PFSK-1 (cell line): ENCODE data around the gene MOSMO.

Source experiments
- FOXP2 ChIP-seq: optimal IDR thresholded peaks from 2 replicates; pipeline ENCODE3; 2011; ENCODE audit warnings: borderline replicate concordance, control low read depth, inconsistent platforms; ENCODE audit not compliant: insufficient read depth; ENCODE audit errors: extremely low read length, extremely low read depth
- POLR2AphosphoS5 ChIP-seq: IDR thresholded peaks from 2 replicates; pipeline ENCODE4 v1.6.1; 2012; ENCODE audit warnings: low read depth, mild to moderate bottlenecking, control low read depth, low read length, moderate library complexity
- SIN3A ChIP-seq: IDR thresholded peaks from 2 replicates; pipeline ENCODE4 v1.6.1; 2012; ENCODE audit warnings: mild to moderate bottlenecking, low read length, moderate library complexity, borderline replicate concordance; ENCODE audit not compliant: insufficient read depth
- TAF1 ChIP-seq: IDR thresholded peaks from 2 replicates; pipeline ENCODE4 v1.6.1; 2012; ENCODE audit warnings: low read length, control low read depth, borderline replicate concordance; ENCODE audit not compliant: insufficient read depth
- TF ChIP-seq, protein P1 (sequence below), 2 experiments: IDR thresholded peaks; 2 replicates each; pipeline versions ENCODE4 v1.6.1 to v1.8.0; 2011 to 2012; ENCODE audit warnings: low read depth in 2 of 2, low read length in 2 of 2, control low read depth in 1 of 2, inconsistent platforms in 1 of 2, mild to moderate bottlenecking in 1 of 2, moderate library complexity in 1 of 2; ENCODE audit not compliant: insufficient read depth in 1 of 2

The MOSMO gene

DNA sequence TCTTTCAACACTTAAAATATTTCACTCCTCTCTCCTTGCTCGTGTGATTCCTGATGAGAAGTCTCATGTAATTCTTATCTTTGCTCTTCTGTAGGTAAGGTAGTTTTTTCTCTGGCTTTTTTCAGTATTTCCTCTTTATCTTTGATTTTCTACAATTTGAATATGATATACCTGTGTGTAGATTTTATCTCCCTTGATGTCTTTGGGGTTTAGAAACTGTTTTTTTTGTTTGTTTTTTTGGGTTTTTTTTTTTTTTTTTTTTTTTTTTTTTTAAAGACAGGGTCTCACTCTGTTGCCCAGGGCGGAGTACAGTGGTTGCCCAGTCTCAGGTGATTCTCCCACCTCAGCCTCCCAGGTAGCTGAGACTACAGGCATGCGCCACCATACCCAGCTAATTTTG, 26.6 kb downstream of the MOSMO start:
- TF ChIP-seq, protein P1, sequence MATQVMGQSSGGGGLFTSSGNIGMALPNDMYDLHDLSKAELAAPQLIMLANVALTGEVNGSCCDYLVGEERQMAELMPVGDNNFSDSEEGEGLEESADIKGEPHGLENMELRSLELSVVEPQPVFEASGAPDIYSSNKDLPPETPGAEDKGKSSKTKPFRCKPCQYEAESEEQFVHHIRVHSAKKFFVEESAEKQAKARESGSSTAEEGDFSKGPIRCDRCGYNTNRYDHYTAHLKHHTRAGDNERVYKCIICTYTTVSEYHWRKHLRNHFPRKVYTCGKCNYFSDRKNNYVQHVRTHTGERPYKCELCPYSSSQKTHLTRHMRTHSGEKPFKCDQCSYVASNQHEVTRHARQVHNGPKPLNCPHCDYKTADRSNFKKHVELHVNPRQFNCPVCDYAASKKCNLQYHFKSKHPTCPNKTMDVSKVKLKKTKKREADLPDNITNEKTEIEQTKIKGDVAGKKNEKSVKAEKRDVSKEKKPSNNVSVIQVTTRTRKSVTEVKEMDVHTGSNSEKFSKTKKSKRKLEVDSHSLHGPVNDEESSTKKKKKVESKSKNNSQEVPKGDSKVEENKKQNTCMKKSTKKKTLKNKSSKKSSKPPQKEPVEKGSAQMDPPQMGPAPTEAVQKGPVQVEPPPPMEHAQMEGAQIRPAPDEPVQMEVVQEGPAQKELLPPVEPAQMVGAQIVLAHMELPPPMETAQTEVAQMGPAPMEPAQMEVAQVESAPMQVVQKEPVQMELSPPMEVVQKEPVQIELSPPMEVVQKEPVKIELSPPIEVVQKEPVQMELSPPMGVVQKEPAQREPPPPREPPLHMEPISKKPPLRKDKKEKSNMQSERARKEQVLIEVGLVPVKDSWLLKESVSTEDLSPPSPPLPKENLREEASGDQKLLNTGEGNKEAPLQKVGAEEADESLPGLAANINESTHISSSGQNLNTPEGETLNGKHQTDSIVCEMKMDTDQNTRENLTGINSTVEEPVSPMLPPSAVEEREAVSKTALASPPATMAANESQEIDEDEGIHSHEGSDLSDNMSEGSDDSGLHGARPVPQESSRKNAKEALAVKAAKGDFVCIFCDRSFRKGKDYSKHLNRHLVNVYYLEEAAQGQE (IDR thresholded peaks at IDR 0.05; ENCODE audit: insufficient read depth in 1 of 2, low read depth in 2 of 2, low read length in 2 of 2): no peak
- TF ChIP-seq SIN3A: no peak
- TF ChIP-seq FOXP2: no peak
- no peak for TF ChIP-seq POLR2AphosphoS5
- TF ChIP-seq TAF1: no peak

DNA sequence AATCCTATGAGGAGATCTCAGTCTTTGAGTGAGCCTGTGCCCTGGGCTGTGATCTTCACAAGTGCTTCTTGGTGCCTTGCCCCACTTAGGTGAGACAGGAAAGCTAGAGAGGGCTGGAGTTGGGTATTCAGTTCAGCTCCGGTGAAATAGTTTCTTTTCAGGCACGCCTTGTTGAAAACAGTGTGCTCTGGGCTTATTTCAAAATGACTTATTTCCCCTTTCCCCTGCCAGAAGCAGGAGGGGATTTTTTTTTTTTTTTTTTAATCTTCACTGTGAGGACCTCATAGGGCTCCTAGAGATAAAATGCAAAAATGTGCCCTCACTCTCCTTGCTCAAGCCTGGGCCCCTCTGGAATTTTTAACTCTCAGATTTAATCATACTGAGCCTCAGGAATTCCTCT, 27.2 kb downstream of the MOSMO start:
- TF ChIP-seq TAF1: no peak
- no peak for TF ChIP-seq FOXP2
- no peak for TF ChIP-seq POLR2AphosphoS5
- TF ChIP-seq, protein P1 (IDR thresholded peaks at IDR 0.05; ENCODE audit: insufficient read depth in 1 of 2, low read depth in 2 of 2, low read length in 2 of 2): no peak
- no peak for TF ChIP-seq SIN3A

DNA sequence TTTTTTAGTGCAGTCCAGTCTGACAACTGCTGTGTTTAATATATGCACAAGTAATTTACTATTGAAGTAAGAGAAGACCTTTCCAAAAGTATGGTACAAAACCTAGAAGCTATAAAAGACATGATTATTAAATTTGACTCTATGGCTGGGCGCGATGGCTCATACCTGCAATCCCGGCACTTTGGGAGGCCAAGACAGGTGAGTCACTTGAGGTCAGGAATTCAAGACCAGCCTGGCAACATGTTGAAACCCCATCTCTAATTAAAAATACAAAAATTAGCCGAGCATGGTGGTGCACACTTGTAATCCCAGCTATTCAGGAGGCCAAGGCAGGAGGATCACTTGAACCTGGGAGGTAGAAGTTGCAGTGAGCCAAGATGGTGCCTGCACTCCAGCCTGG, 43.1 kb downstream of the MOSMO start:
- TF ChIP-seq TAF1 (no peak), SIN3A (no peak), POLR2AphosphoS5 (no peak), FOXP2 (no peak)
- TF ChIP-seq, protein P1 (IDR thresholded peaks at IDR 0.05; ENCODE audit: insufficient read depth in 1 of 2, low read depth in 2 of 2, low read length in 2 of 2): no peak

DNA sequence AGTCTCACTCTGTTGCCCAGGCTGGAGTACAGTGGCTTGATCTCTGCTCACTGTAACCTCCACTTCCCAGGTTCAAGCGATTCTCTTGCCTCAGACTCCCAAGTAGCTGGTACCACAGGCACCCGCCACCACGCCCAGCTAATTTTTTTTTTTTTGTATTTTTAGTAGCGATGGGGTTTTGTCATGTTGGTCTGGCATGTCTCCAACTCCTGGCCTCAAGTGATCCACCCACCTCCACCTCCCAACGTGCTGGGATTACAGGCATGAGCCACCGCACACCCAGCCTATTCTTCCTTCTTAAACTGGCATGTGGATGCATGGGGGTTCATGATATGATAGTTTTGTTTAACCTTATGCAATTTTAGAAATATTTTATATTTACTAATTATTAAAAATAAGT, 45.1 kb downstream of the MOSMO start:
- TF ChIP-seq POLR2AphosphoS5 (no peak), FOXP2 (no peak), TAF1 (no peak), SIN3A (no peak)
- TF ChIP-seq, protein P1 (IDR thresholded peaks at IDR 0.05; ENCODE audit: insufficient read depth in 1 of 2, low read depth in 2 of 2, low read length in 2 of 2): no peak

DNA sequence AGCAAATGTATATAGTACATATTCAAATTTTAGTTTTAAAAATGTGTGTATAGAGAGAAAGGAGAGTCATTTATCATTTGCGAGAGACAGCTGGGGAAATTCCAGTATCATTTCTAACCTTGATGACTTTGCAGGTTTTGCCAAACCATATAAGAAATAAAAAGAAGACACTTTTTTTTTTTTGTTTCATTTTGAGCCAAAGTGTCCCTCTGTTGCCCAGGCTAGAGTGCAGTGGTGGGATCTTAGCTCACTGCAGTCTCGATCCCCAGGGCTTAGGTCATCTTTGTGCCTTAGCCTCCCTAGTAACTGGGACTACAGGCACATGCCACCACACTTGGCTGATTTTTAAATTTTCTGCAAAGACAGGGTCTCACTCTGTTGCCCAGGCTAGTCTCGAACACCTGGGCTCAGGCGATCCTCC, 46.0 kb downstream of the MOSMO start:
- TF ChIP-seq POLR2AphosphoS5 (no peak), SIN3A (no peak), TAF1 (no peak), FOXP2 (no peak)
- TF ChIP-seq, protein P1 (IDR thresholded peaks at IDR 0.05; ENCODE audit: insufficient read depth in 1 of 2, low read depth in 2 of 2, low read length in 2 of 2): no peak
